GM10266 (cell line): ENCODE data around the gene CCRL2.
"Not testable (repeated sequence)": the region's sequence is repeated elsewhere in the genome, so short reads cannot be mapped to it uniquely, and the experiment has no call there.

Experiments
- DNase-seq: peaks from one replicate; pipeline ENCODE4 v3.0.0; 2012; ENCODE audit errors: extremely low spot score
- CTCF ChIP-seq: IDR thresholded peaks from 2 replicates; pipeline ENCODE4 v1.5.1; 2012; ENCODE audit warnings: mild to moderate bottlenecking, low read depth; ENCODE audit not compliant: control insufficient read depth, insufficient read depth; ENCODE audit errors: missing control alignments

The CCRL2 gene

GRCh38 chr3:46399098-46399497, 8.0 kb upstream of the CCRL2 start:
- no peak for DNase-seq
- no peak for TF ChIP-seq CTCF

- TF ChIP-seq CTCF, result no peak
- DNase-seq, result no peak
These were observed 7.5 kb upstream of the CCRL2 start for GRCh38 chr3:46399557-46399956.

GRCh38 chr3:46400000-46400734, 6.9 kb upstream of the CCRL2 start:
- no peak for TF ChIP-seq CTCF
- no peak for DNase-seq

GRCh38 chr3:46400846-46401245, 6.2 kb upstream of the CCRL2 start:
- TF ChIP-seq CTCF, result no peak

GRCh38 chr3:46401579-46401978, 5.5 kb upstream of the CCRL2 start:
- TF ChIP-seq CTCF, result no peak
- DNase-seq, result no peak

More at GRCh38 chr3:46400846-46401245, 6.2 kb upstream of the CCRL2 start:
- DNase-seq, result no peak

- not testable (repeated sequence) for DNase-seq
These were observed 4.2 kb upstream of the CCRL2 start for GRCh38 chr3:46402902-46403301.

GRCh38 chr3:46405301-46406019, 1.6 kb upstream of the CCRL2 start:
- DNase-seq, result no peak

More at GRCh38 chr3:46405301-46406019, 1.6 kb upstream of the CCRL2 start:
- no peak for TF ChIP-seq CTCF
